GM12801 (cell line): ENCODE measurements around the gene GDF15.

Experiments
- CTCF ChIP-seq: IDR thresholded peaks from one replicate; pipeline ENCODE4 v1.5.1; 2011; ENCODE audit warnings: control low read depth; ENCODE audit not compliant: insufficient read length; ENCODE audit errors: extremely low read depth

GDF15 gene

DNA sequence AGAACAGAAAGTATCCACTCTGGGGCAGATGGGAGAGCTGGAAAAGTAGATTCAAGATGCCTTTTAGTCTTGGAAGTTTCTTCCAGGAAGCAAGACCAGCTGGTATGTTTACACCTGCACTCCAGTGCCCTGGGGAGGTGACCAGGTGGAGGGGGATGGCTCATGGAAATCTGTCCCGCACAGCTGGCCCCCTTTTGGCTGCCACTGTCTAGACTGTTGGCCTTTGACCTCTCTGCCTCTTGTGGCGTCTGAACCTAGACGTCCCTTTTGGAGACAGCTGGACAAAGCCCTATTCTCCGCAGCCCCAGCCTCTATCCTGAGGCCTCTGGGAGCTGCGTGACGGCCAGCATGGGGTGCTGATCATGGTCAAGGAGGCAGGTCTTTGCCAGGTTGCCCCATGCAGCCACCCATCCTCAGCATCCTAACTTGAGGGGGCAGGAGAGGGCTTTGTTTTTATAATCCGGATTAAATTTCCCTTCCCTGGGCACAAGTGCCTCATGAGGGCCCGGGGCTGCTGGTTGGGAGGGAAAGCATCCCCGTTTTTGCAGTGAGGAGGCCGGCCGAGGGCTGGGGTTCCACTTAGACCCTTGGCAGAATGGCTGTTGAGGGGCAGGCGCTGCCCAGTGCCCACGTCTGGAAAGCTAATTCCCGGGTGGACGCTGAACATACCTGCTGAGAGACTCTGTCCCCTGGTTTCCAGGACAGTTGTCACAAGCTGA is 17.3 kb upstream of the GDF15 start:
- no peak for TF ChIP-seq CTCF

GRCh38 chr19:18373407-18373891 is 12.5 kb upstream of the GDF15 start:
- TF ChIP-seq CTCF: no peak

- TF ChIP-seq CTCF: no peak
Measured at GRCh38 chr19:18373892-18374629, 11.9 kb upstream of the GDF15 start.

GRCh38 chr19:18377026-18377425 is 8.9 kb upstream of the GDF15 start:
- no peak for TF ChIP-seq CTCF

DNA sequence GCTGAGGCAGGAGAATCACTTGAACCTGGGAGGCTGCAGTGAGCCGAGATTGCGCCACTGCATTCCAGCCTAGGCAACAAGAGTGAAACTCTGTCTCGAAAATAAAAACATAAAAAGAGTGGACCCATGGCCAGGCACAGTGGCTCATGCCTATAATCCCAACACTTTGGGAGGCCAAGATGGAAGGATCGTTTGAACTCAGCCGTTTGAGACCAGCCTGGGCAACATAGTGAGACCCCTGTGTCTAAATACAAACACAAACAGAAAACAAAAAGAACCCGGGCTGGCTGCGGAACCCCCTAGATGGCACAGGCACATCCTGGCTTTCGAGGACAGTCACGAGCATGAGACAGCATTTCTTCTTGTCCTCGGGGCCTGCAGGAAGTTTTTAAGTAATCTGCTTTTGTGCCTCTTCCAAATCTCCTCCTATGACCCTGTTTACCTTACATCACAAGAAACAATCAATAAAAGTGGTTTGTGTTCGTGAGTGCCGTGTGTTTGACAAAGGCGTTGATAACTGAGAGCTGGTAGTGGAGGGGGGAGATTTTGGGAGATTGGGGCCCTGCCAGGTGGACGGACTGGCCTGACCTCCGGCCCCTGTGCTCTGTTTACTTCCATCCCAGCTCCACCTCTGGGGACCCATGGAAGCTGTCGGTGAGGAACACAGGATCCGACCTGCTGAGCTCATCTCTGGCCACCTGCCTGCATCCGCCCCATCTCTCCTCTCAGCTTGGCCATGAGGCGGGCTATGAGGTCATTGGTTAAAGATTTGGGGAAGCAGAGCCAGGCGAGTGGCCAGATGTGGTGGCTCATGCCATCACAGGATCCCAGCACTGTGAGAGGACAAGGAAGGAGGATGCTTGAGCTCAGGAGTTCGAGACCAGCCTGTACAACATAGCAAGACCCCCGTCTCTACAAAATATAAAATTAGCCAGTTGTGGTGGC is 5.9 kb upstream of the GDF15 start:
- TF ChIP-seq CTCF: no peak

DNA sequence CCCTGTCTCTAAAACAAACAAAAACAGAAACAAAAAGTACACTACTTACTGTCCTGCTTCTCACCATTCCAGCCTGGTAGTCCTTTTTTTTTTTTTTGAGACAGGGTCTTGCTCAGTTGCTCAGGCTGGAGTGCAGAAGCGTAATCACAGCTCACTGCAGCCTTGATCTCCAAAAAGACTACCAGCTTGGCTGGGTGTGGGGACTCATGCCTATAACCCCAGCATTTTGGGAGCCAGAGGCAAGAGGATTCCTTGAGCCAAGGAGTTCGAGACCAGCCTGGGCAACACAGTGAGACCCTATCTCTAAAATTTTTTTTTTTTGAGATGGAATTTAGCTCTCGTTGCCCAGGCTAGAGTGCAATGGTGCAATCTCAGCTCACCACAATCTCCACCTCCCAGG is 5.1 kb upstream of the GDF15 start:
- no peak for TF ChIP-seq CTCF

GRCh38 chr19:18384775-18385174 is 1.2 kb upstream of the GDF15 start:
- TF ChIP-seq CTCF: no peak
